Right lobe of liver (tissue), 4 donors: ENCODE data around the gene ENPP6.

Experiments used
- POLR2A ChIP-seq: fragments of 450-650 bp; IDR thresholded peaks from one replicate; pipeline ENCODE4 v1.6.1; 2017; ENCODE audit warnings: antibody characterized with exemption, mild to moderate bottlenecking
- TF ChIP-seq, protein P1 (sequence below), 4 donors: fragments of 200-600 bp in 3 of 4; fragments of 450-650 bp in 1 of 4; IDR thresholded peaks; one replicate each; pipeline versions ENCODE4 v1.5.1 to v1.8.0; 2016 to 2022; ENCODE audit warnings: antibody characterized with exemption in 4 of 4, mild to moderate bottlenecking in 2 of 4
- donor health status: DM: no; HTN: no; CAD: no.
- donor health status: DM: no; HTN: no; CAD: no.
- donor health status: DM: no; HTN: yes; CAD: no.

DNA sequence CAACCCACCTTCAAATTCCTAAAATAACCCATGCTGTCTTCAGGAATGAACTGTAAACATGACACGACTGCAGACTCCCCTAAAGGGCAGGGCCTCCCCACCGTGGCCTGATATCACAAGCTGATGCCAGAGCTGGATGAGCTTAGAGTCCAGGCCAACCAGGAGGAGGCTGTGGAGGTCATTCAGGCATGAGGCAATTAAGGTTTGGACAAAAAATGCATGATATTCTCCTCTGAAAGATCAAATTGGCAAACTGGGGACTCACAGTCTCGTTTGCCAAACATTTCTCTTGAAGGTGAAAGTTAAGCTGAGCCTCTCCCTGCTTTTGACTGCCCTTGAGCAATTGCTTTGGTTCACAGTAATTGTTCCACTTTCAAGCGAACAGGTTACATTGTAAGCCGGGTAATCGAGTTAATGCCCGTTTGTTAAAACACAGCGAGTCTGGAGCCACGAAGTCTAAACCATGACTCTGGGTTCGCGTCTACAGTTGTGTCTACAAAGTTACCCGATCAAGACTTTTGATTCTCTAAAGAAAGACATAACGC lies 105.6 kb downstream of the ENPP6 start:
- TF ChIP-seq POLR2A, result no peak
- TF ChIP-seq, protein P1, sequence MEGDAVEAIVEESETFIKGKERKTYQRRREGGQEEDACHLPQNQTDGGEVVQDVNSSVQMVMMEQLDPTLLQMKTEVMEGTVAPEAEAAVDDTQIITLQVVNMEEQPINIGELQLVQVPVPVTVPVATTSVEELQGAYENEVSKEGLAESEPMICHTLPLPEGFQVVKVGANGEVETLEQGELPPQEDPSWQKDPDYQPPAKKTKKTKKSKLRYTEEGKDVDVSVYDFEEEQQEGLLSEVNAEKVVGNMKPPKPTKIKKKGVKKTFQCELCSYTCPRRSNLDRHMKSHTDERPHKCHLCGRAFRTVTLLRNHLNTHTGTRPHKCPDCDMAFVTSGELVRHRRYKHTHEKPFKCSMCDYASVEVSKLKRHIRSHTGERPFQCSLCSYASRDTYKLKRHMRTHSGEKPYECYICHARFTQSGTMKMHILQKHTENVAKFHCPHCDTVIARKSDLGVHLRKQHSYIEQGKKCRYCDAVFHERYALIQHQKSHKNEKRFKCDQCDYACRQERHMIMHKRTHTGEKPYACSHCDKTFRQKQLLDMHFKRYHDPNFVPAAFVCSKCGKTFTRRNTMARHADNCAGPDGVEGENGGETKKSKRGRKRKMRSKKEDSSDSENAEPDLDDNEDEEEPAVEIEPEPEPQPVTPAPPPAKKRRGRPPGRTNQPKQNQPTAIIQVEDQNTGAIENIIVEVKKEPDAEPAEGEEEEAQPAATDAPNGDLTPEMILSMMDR (IDR thresholded peaks at IDR 0.05), result no peak
